ENCODE data around the gene VWC2L. TPM values are rescaled to one million over a fixed set of nuclear protein-coding genes. Genes with fewer than 3 reads are reported as not detected.

The VWC2L gene
- total and polyA plus RNA-seq, 9 donors, result 0.16 TPM; not detected in 8

- H3K27ac ChIP-seq (ENCODE audit: low read length), result no peak overlapping the region
- 85% methylated on average over 3 of the region's 3 CpGs for WGBS (ENCODE audit: insufficient coverage)
- H3K36me3 ChIP-seq (ENCODE audit: control insufficient read depth, insufficient read depth, low read length), result no peaks in the 10 kb centered on the region
- peaks cover 2% of the 10 kb centered on the region for H3K9me3 ChIP-seq (replicated peaks; ENCODE audit: control insufficient read depth, low read depth, low read length)
- H3K4me3 ChIP-seq (ENCODE audit: low read length), result no peak overlapping the region
- no peaks in the 10 kb centered on the region for H3K4me1 ChIP-seq (ENCODE audit: control insufficient read depth, insufficient read depth, low read length)
- no peak for DNase-seq
- no peaks in the 10 kb centered on the region for H3K27me3 ChIP-seq (ENCODE audit: control insufficient read depth, insufficient read depth, low read length)
Measured at GRCh38 chr2:214557884-214558283, 147.0 kb downstream of the VWC2L start.

- Histone ChIP-seq H3K9me3 (replicated peaks; ENCODE audit: control insufficient read depth, low read depth, low read length) (peaks cover 2% of the 10 kb centered on the region), H3K4me1 (ENCODE audit: control insufficient read depth, insufficient read depth, low read length) (no peaks in the 10 kb centered on the region), H3K36me3 (ENCODE audit: control insufficient read depth, insufficient read depth, low read length) (no peaks in the 10 kb centered on the region), H3K27ac (ENCODE audit: low read length) (no peak overlapping the region), H3K27me3 (ENCODE audit: control insufficient read depth, insufficient read depth, low read length) (no peaks in the 10 kb centered on the region), H3K4me3 (ENCODE audit: low read length) (no peak overlapping the region)
- DNase-seq, result no peak
- no CpG with 5 or more reads among the region's 1 CpG for WGBS (ENCODE audit: insufficient coverage)
Measured at GRCh38 chr2:214558341-214558740, 147.5 kb downstream of the VWC2L start.

DNA sequence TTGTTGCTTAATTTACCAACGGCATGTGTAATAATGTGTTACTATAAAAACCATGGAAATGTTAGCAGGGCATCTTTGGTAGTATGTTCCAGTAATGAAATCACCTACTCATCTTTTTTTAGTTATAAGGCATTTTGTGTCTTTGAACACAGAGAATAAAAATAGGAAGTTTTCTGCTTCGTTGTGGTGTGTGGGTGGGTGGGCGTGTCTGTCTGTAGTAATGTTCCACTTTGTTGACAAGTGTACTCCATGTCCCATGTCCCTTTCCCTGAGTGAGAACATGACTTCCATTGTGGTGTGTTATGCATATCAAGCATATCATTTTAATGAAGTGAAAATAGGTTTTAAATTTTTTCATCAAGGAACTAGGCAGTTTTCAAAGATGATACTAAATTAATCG is 149.3 kb downstream of the VWC2L start:
- no CpG with 5 or more reads among the region's 4 CpGs for WGBS (ENCODE audit: insufficient coverage)

GRCh38 chr2:214560618-214561190 is 149.8 kb downstream of the VWC2L start:
- Histone ChIP-seq H3K4me3 (ENCODE audit: low read length) (no peak overlapping the region), H3K4me1 (ENCODE audit: control insufficient read depth, insufficient read depth, low read length) (no peaks in the 10 kb centered on the region), H3K27ac (ENCODE audit: low read length) (no peak overlapping the region), H3K9me3 (replicated peaks; ENCODE audit: control insufficient read depth, low read depth, low read length) (peaks cover 2% of the 10 kb centered on the region), H3K36me3 (ENCODE audit: control insufficient read depth, insufficient read depth, low read length) (no peaks in the 10 kb centered on the region), H3K27me3 (ENCODE audit: control insufficient read depth, insufficient read depth, low read length) (no peaks in the 10 kb centered on the region)
- 80% methylated on average over 1 of the region's 1 CpG for WGBS (ENCODE audit: insufficient coverage)
- peak; percentile 58 for DNase-seq

More for the DNA sequence above, 149.3 kb downstream of the VWC2L start:
- no peaks in the 10 kb centered on the region for H3K36me3 ChIP-seq (ENCODE audit: control insufficient read depth, insufficient read depth, low read length)
- no peak overlapping the region for H3K4me3 ChIP-seq (ENCODE audit: low read length)
- no peaks in the 10 kb centered on the region for H3K27me3 ChIP-seq (ENCODE audit: control insufficient read depth, insufficient read depth, low read length)
- no peak for DNase-seq
- no peak overlapping the region for H3K27ac ChIP-seq (ENCODE audit: low read length)
- peaks cover 2% of the 10 kb centered on the region for H3K9me3 ChIP-seq (replicated peaks; ENCODE audit: control insufficient read depth, low read depth, low read length)
- H3K4me1 ChIP-seq (ENCODE audit: control insufficient read depth, insufficient read depth, low read length), result no peaks in the 10 kb centered on the region

GRCh38 chr2:214565246-214565645 is 154.4 kb downstream of the VWC2L start:
- no peaks in the 10 kb centered on the region for H3K27me3 ChIP-seq (ENCODE audit: control insufficient read depth, insufficient read depth, low read length)
- DNase-seq, result no peak
- no peaks in the 10 kb centered on the region for H3K4me1 ChIP-seq (ENCODE audit: control insufficient read depth, insufficient read depth, low read length)
- no CpG with 5 or more reads among the region's 1 CpG for WGBS (ENCODE audit: insufficient coverage)
- no peaks in the 10 kb centered on the region for H3K9me3 ChIP-seq (replicated peaks; ENCODE audit: control insufficient read depth, low read depth, low read length)
- H3K27ac ChIP-seq (ENCODE audit: low read length), result no peak overlapping the region
- H3K4me3 ChIP-seq (ENCODE audit: low read length), result no peak overlapping the region
- no peaks in the 10 kb centered on the region for H3K36me3 ChIP-seq (ENCODE audit: control insufficient read depth, insufficient read depth, low read length)

DNA sequence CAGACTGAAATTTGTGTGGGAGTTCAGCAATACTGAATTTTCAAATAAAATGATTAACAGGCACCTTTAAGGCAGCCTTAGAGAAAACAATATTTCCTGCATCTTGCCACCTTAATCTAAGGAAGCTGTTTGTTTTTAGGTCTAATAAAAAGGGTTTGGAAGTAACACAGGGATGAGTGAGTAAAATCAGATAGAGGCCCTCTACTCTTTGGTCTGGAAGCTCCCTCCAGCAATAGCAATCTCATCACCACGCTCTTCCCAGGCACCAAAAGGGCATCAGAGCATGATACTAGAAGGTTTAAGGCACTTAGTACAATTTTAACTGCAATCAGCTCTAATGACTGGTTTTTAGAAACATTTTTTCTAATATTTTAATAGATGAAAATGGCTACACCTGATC is 155.6 kb downstream of the VWC2L start:
- Histone ChIP-seq H3K9me3 (replicated peaks; ENCODE audit: control insufficient read depth, low read depth, low read length) (no peaks in the 10 kb centered on the region), H3K36me3 (ENCODE audit: control insufficient read depth, insufficient read depth, low read length) (no peaks in the 10 kb centered on the region), H3K27ac (ENCODE audit: low read length) (no peak overlapping the region), H3K27me3 (ENCODE audit: control insufficient read depth, insufficient read depth, low read length) (no peaks in the 10 kb centered on the region), H3K4me1 (ENCODE audit: control insufficient read depth, insufficient read depth, low read length) (no peaks in the 10 kb centered on the region), H3K4me3 (ENCODE audit: low read length) (no peak overlapping the region)
- DNase-seq, result no peak
- no CpG with 5 or more reads among the region's 1 CpG for WGBS (ENCODE audit: insufficient coverage)

DNA sequence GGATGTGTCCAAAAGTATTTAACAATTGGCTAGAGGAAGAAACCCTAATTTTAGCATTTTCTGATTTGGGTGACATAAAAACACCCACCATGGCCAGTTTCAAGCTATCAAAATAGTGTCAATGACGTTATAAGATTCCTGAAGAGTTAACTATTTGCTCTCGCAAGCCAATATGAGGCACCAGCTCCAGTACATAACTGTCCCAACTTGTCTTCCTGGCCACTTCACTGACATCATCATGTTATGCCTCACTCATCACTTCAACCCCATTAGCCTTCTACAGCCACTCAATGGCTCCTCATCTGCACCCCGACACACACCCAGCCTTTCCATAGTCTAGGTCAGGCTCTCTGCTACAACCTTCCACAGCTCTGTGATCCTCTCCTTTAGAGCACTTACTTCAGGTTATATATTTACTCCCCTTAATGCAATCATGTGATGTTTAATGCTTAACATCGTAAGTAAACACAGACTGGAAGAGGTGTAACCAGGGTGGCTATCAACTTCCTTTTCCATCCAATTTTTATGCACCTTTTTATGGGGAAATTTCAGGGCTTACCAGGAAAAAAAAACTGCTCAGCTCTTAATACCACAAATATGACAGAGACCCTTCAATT is 158.7 kb downstream of the VWC2L start:
- H3K27me3 ChIP-seq (ENCODE audit: control insufficient read depth, insufficient read depth, low read length), result no peaks in the 10 kb centered on the region
- WGBS (ENCODE audit: insufficient coverage), result 83% methylated on average over 3 of the region's 4 CpGs
- H3K27ac ChIP-seq (ENCODE audit: low read length), result no peak overlapping the region
- H3K36me3 ChIP-seq (ENCODE audit: control insufficient read depth, insufficient read depth, low read length), result no peaks in the 10 kb centered on the region
- H3K9me3 ChIP-seq (replicated peaks; ENCODE audit: control insufficient read depth, low read depth, low read length), result no peaks in the 10 kb centered on the region
- no peaks in the 10 kb centered on the region for H3K4me1 ChIP-seq (ENCODE audit: control insufficient read depth, insufficient read depth, low read length)
- no peak overlapping the region for H3K4me3 ChIP-seq (ENCODE audit: low read length)
- DNase-seq, result no peak

GRCh38 chr2:214574084-214574781 is 163.4 kb downstream of the VWC2L start:
- H3K4me1 ChIP-seq (ENCODE audit: control insufficient read depth, insufficient read depth, low read length), result no peaks in the 10 kb centered on the region
- H3K9me3 ChIP-seq (replicated peaks; ENCODE audit: control insufficient read depth, low read depth, low read length), result no peaks in the 10 kb centered on the region
- no CpG with 5 or more reads among the region's 3 CpGs for WGBS (ENCODE audit: insufficient coverage)
- H3K27ac ChIP-seq (ENCODE audit: low read length), result no peak overlapping the region
- H3K27me3 ChIP-seq (ENCODE audit: control insufficient read depth, insufficient read depth, low read length), result no peaks in the 10 kb centered on the region
- H3K4me3 ChIP-seq (ENCODE audit: low read length), result no peak overlapping the region
- H3K36me3 ChIP-seq (ENCODE audit: control insufficient read depth, insufficient read depth, low read length), result no peaks in the 10 kb centered on the region
- no peak for DNase-seq

DNA sequence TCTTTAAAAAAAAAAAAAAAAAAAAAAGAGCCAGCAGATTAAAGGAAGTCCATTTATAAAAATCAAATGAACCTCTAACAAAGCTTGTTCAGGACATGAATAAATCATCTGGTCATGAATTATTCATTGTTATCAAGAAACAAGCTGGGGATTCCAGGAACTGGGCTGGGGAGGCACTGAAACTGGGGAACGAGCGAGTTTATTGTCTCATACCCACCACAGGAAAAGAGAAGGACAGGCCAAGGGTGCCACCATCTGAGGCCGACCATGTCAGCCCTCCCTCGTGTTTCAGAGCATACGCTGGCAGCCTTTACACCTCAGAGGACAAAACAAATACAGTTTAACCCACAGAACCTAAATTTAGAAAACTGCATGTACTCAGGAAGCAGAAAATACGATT is 164.2 kb downstream of the VWC2L start:
- H3K27me3 ChIP-seq (ENCODE audit: control insufficient read depth, insufficient read depth, low read length), result no peaks in the 10 kb centered on the region
- H3K4me3 ChIP-seq (ENCODE audit: low read length), result no peak overlapping the region
- WGBS (ENCODE audit: insufficient coverage), result no CpG with 5 or more reads among the region's 6 CpGs
- DNase-seq, result no peak
- no peak overlapping the region for H3K27ac ChIP-seq (ENCODE audit: low read length)
- no peaks in the 10 kb centered on the region for H3K4me1 ChIP-seq (ENCODE audit: control insufficient read depth, insufficient read depth, low read length)
- H3K36me3 ChIP-seq (ENCODE audit: control insufficient read depth, insufficient read depth, low read length), result no peaks in the 10 kb centered on the region
- no peaks in the 10 kb centered on the region for H3K9me3 ChIP-seq (replicated peaks; ENCODE audit: control insufficient read depth, low read depth, low read length)

- H3K27ac ChIP-seq (ENCODE audit: low read length), result no peak overlapping the region
- H3K9me3 ChIP-seq (replicated peaks; ENCODE audit: control insufficient read depth, low read depth, low read length), result no peaks in the 10 kb centered on the region
- H3K4me1 ChIP-seq (ENCODE audit: control insufficient read depth, insufficient read depth, low read length), result no peaks in the 10 kb centered on the region
- no peaks in the 10 kb centered on the region for H3K27me3 ChIP-seq (ENCODE audit: control insufficient read depth, insufficient read depth, low read length)
- no peak for DNase-seq
- no peaks in the 10 kb centered on the region for H3K36me3 ChIP-seq (ENCODE audit: control insufficient read depth, insufficient read depth, low read length)
- 63% methylated on average over 4 of the region's 7 CpGs for WGBS (ENCODE audit: insufficient coverage)
- H3K4me3 ChIP-seq (ENCODE audit: low read length), result no peak overlapping the region
Measured at GRCh38 chr2:214575465-214575864, 164.6 kb downstream of the VWC2L start.

All from muscle of leg (tissue), 11 donors.